ENCODE measurements around the gene CHST11.
A peak's percentile ranks its signal among the peaks of the same experiment; 100 is the strongest.

The CHST11 gene

GRCh38 chr12:104707794-104708558, 251.2 kb downstream of the CHST11 start:
- no peak for DNase-seq

- no peak for DNase-seq
These were observed 252.1 kb downstream of the CHST11 start for GRCh38 chr12:104708891-104709290.

GRCh38 chr12:104709692-104710435, 253.1 kb downstream of the CHST11 start:
- no peak for DNase-seq

GRCh38 chr12:104710940-104711689, 254.4 kb downstream of the CHST11 start:
- DNase-seq = no peak

- DNase-seq = no peak
These were observed 255.7 kb downstream of the CHST11 start for GRCh38 chr12:104712477-104712876.

- DNase-seq = no peak
These were observed 256.2 kb downstream of the CHST11 start for GRCh38 chr12:104712968-104713367.

GRCh38 chr12:104713444-104713843, 256.7 kb downstream of the CHST11 start:
- no peak for DNase-seq

GRCh38 chr12:104714369-104714768, 257.6 kb downstream of the CHST11 start:
- no peak for DNase-seq

GRCh38 chr12:104716172-104716571, 259.4 kb downstream of the CHST11 start:
- no peak for DNase-seq

GRCh38 chr12:104718304-104718929, 261.7 kb downstream of the CHST11 start:
- DNase-seq = peak; percentile 24

GRCh38 chr12:104719700-104720338, 263.1 kb downstream of the CHST11 start:
- DNase-seq = no peak

- no peak for DNase-seq
These were observed 263.7 kb downstream of the CHST11 start for GRCh38 chr12:104720339-104721038.

GRCh38 chr12:104721039-104721405, 264.3 kb downstream of the CHST11 start:
- no peak for DNase-seq

GRCh38 chr12:104721936-104722335, 265.2 kb downstream of the CHST11 start:
- DNase-seq = no peak

GRCh38 chr12:104722601-104723534, 266.1 kb downstream of the CHST11 start:
- DNase-seq = peak; percentile 86

GRCh38 chr12:104723895-104724294, 267.1 kb downstream of the CHST11 start:
- DNase-seq = no peak

- peak; percentile 13 for DNase-seq
These were observed 268.3 kb downstream of the CHST11 start for GRCh38 chr12:104724992-104725585.

GRCh38 chr12:104725610-104726009, 268.9 kb downstream of the CHST11 start:
- DNase-seq = no peak

- DNase-seq = no peak
These were observed 271.1 kb downstream of the CHST11 start for GRCh38 chr12:104727726-104728465.

GRCh38 chr12:104729091-104729490, 272.3 kb downstream of the CHST11 start:
- no peak for DNase-seq
